MCF 10A (cell line): Measurements from ENCODE around the gene ACMSD. TPM values are rescaled to one million over a fixed set of nuclear protein-coding genes. Genes with fewer than 3 reads are reported as not detected.

Source experiments
- BruUV-seq: library from RNA; stranded (reverse); fragments of 400-500 nt; replicated peaks from 2 replicates; lab custom pipeline; 2021; lab: Mats Ljungman, UMichigan
- CTCF ChIA-PET: fragments of 300-600 bp; sonication (Branson Sonifier 250); formaldehyde crosslinking; extraction: SDS; loops from one replicate; lab custom pipeline; 2021; ENCODE audit warnings: antibody characterized with exemption, inconsistent platforms; lab: Yijun Ruan, JAX
- POLR2A ChIA-PET: fragments of 300-600, 350-650 bp; sonication (Branson Sonifier 250); formaldehyde crosslinking; extraction: SDS; loops from one replicate; lab custom pipeline; 2020; ENCODE audit warnings: antibody characterized with exemption, inconsistent platforms; lab: Yijun Ruan, JAX
- DNase-seq: peaks from one replicate; pipeline ENCODE4 v3.0.0-alpha.2; 2018; ENCODE audit not compliant: unreplicated experiment
- H3K27ac Mint-ChIP-seq: one replicate; pipeline ENCODE4 v1.8.0; 2022; ENCODE audit warnings: mild to moderate bottlenecking, low read depth, mixed read lengths; ENCODE audit not compliant: unreplicated experiment
- H3K27me3 Mint-ChIP-seq: one replicate; pipeline ENCODE4 v1.8.0; 2022; ENCODE audit warnings: mixed read lengths; ENCODE audit not compliant: insufficient read depth, unreplicated experiment
- H3K36me3 Mint-ChIP-seq: one replicate; pipeline ENCODE4 v1.8.0; 2022; ENCODE audit warnings: mild to moderate bottlenecking, moderate library complexity, mixed read lengths; ENCODE audit not compliant: insufficient read depth, unreplicated experiment
- H3K4me1 Mint-ChIP-seq: one replicate; pipeline ENCODE4 v1.8.0; 2022; ENCODE audit warnings: mixed read lengths; ENCODE audit not compliant: insufficient read depth, unreplicated experiment
- H3K4me3 Mint-ChIP-seq: one replicate; pipeline ENCODE4 v1.8.0; 2022; ENCODE audit warnings: mild to moderate bottlenecking, moderate library complexity, mixed read lengths; ENCODE audit not compliant: unreplicated experiment
- H3K9me3 Mint-ChIP-seq: one replicate; pipeline ENCODE4 v1.8.0; 2022; ENCODE audit warnings: mixed read lengths; ENCODE audit not compliant: unreplicated experiment
- CTCF ChIP-seq: fragments of 200-600 bp; IDR thresholded peaks from one replicate; pipeline ENCODE4 v1.8.0; 2022; ENCODE audit warnings: antibody characterized with exemption, mild to moderate bottlenecking; ENCODE audit not compliant: unreplicated experiment
- intact Hi-C: fragments of 100-400 bp; cut with micrococcal nuclease; formaldehyde crosslinking; loops from 2 replicates; pipeline ENCODE4 v1.14.1; 2022
- microRNA-seq: library from miRNA; unstranded; fragments of <30 nt; microRNA quantifications from one replicate; pipeline ENCODE4 v1.2.0, GENCODE V29; 2022
- total RNA-seq: library from RNA; stranded (reverse); gene quantifications from 2 replicates; pipeline ENCODE4 v1.2.3, GENCODE V29; 2022

ACMSD gene
- total RNA-seq, 1 experiment from 2014 or later, result not detected

GRCh38 chr2:134950886-134951285, 112.5 kb downstream of the ACMSD start:
- H3K27me3 Mint-ChIP-seq, result no peaks in the 10 kb centered on the region
- no peak overlapping the region for H3K27ac Mint-ChIP-seq
- no peak overlapping the region for H3K4me3 Mint-ChIP-seq
- no peaks in the 10 kb centered on the region for H3K9me3 Mint-ChIP-seq
- POLR2A ChIA-PET, result interaction anchor here (0.7 to 1.5 kb wide), 2 partner anchors 10 to 482 kb away, joined by 3 to 9 read pairs; no protein-coding TSS in a partner anchor
- intact Hi-C loops, result no loop called here
- no peak for TF ChIP-seq CTCF
- CTCF ChIA-PET, result interaction anchor here (0.6 to 1.0 kb wide), 2 partner anchors 67 to 212 kb away, joined by 3 read pairs; no protein-coding TSS in a partner anchor
- no peak for DNase-seq
- H3K36me3 Mint-ChIP-seq, result peaks cover 89% of the 10 kb centered on the region
- no peaks in the 10 kb centered on the region for H3K4me1 Mint-ChIP-seq
- no TSS peak for BruUV-seq

Small RNA genes lying within 50 kb of the gene (microRNA-seq; reads per million reads assigned to microRNA genes)
- gene MIR5590, result not detected

Other genes with a start within 250 kb of the ACMSD start
- not detected in 2 replicates for gene TMEM163, start 119.6 kb upstream of the ACMSD start, total RNA-seq
- gene CCNT2, start 80.2 kb downstream of the ACMSD start, total RNA-seq, result 38.8 and 39.3 TPM in 2 replicates
- gene MAP3K19, start 208.8 kb downstream of the ACMSD start, total RNA-seq, result not detected in 2 replicates
- gene RAB3GAP1, start 213.7 kb downstream of the ACMSD start, total RNA-seq, result 63.4 and 70.1 TPM in 2 replicates